GM11168 (cell line): ENCODE data around the gene HLA-A.

Experiments
- in situ Hi-C: fragments of 300-500 bp; cut with MboI; formaldehyde crosslinking; loops from one replicate; pipeline ENCODE4 v1.12.0; 2022; ENCODE audit warnings: low sequenced_read_pairs; ENCODE audit not compliant: unreplicated experiment

The HLA-A gene

GRCh38 chr6:29942275-29943052 is at the start of gene HLA-A:
Gene HLA-A (plus strand): TSS chr6:29942532. CDS start chr6:29942554, 22 bp downstream.
- in situ Hi-C loops, result loop anchor here (5.0 kb wide), 1 partner anchor 1330 kb away; the partner anchor contains the start of gene HLA-C

- in situ Hi-C loops, result no loop called here
Observed at GRCh38 chr6:29892696-29893095, 49.6 kb upstream of the HLA-A start.

GRCh38 chr6:29899281-29899680 is 43.1 kb upstream of the HLA-A start:
- in situ Hi-C loops, result no loop called here

GRCh38 chr6:29905286-29905685 is 37.0 kb upstream of the HLA-A start:
- in situ Hi-C loops, result no loop called here

GRCh38 chr6:29907637-29908340 is 34.5 kb upstream of the HLA-A start:
- in situ Hi-C loops, result no loop called here

GRCh38 chr6:29908341-29908662 is 34.0 kb upstream of the HLA-A start:
- in situ Hi-C loops, result no loop called here

GRCh38 chr6:29908710-29909109 is 33.6 kb upstream of the HLA-A start:
- in situ Hi-C loops, result no loop called here

- in situ Hi-C loops, result no loop called here
Observed at GRCh38 chr6:29909985-29910384, 32.3 kb upstream of the HLA-A start.

GRCh38 chr6:29912840-29913239 is 29.5 kb upstream of the HLA-A start:
- in situ Hi-C loops, result no loop called here

- in situ Hi-C loops, result no loop called here
Observed at GRCh38 chr6:29916741-29917140, 25.6 kb upstream of the HLA-A start.

GRCh38 chr6:29917857-29918256 is 24.5 kb upstream of the HLA-A start:
- in situ Hi-C loops, result no loop called here

- in situ Hi-C loops, result no loop called here
Observed at GRCh38 chr6:29919506-29920445, 22.6 kb upstream of the HLA-A start.

- in situ Hi-C loops, result no loop called here
Observed at GRCh38 chr6:29924287-29924686, 18.0 kb upstream of the HLA-A start.

- in situ Hi-C loops, result no loop called here
Observed at GRCh38 chr6:29924731-29925130, 17.6 kb upstream of the HLA-A start.

- in situ Hi-C loops, result no loop called here
Observed at GRCh38 chr6:29925321-29925720, 17.0 kb upstream of the HLA-A start.

- in situ Hi-C loops, result no loop called here
Observed at GRCh38 chr6:29925727-29926412, 16.5 kb upstream of the HLA-A start.

- in situ Hi-C loops, result no loop called here
Observed at GRCh38 chr6:29926413-29927274, 15.7 kb upstream of the HLA-A start.

GRCh38 chr6:29927275-29927569 is 15.1 kb upstream of the HLA-A start:
- in situ Hi-C loops, result no loop called here

- in situ Hi-C loops, result no loop called here
Observed at GRCh38 chr6:29927841-29928388, 14.4 kb upstream of the HLA-A start.
